ENCODE measurements around the gene ZXDB.

DNA sequence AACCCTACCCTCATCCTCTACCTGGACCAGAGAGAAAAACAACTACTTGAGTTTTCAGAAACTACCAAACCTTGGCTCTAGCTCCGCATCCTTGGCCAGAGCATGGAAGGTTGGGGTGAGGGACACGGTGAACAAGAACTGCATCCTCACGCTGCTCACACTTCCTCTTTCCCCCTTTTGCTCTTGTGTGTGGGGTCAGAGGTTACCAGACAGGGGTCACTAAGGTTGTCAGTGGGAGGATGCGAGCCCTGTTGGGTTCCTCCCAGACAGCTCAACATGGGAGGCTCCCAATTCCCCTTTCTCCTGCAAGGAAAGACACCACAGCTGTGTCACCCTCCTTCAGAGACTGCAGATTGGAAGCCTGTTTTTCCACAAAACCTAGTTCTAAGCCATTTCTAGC, 5.5 kb upstream of the ZXDB start:
- TF ChIP-seq, protein P1, sequence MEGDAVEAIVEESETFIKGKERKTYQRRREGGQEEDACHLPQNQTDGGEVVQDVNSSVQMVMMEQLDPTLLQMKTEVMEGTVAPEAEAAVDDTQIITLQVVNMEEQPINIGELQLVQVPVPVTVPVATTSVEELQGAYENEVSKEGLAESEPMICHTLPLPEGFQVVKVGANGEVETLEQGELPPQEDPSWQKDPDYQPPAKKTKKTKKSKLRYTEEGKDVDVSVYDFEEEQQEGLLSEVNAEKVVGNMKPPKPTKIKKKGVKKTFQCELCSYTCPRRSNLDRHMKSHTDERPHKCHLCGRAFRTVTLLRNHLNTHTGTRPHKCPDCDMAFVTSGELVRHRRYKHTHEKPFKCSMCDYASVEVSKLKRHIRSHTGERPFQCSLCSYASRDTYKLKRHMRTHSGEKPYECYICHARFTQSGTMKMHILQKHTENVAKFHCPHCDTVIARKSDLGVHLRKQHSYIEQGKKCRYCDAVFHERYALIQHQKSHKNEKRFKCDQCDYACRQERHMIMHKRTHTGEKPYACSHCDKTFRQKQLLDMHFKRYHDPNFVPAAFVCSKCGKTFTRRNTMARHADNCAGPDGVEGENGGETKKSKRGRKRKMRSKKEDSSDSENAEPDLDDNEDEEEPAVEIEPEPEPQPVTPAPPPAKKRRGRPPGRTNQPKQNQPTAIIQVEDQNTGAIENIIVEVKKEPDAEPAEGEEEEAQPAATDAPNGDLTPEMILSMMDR (IDR thresholded peaks at IDR 0.05) = no peak
- no peak for TF ChIP-seq POLR2A (IDR thresholded peaks at IDR 0.05)
- no peak for TF ChIP-seq EP300 (IDR thresholded peaks at IDR 0.05)
